ENCODE measurements around the gene CBX8.

DNA sequence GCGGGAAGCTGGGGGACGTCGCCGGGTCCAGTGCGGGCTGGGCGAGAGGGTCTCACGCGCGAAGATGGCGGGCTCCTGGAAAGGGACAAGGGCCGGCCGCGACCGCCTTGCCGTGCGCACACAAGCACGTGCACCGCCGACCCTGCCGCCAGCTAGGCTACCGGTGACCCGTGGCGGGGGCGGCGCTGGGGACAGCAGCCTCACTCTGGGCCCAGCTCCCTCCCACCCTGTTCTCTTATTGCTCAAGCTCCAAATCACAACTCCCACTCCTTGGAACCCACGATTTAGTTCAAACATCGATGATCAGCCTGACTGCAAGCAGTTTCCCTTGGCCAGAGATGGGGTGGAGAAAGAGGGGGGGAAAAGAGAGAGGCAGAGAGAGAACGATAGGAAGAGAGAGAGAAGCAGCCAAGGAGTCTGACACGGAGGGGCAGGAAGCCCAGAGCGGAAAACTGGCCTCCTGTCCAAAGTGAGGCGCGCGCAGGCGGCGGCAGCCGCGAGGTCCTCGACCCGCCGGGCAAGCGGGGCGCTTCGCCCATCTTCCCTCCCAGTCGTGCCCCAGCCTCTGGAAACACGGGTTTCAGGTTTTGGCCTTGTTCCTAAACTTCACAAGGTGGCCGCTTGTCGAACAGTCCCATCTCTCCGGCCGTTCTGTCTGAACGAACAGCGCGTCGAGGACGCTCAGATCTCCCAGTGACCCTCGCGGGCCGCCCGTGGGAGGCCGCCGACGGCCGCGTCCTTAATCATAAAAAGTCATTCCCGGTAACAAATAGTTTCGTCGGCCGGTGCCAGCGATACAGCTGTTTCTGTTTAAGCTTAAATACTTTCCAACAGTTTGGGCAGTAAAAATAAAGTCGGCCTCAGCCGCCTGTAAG lies 1.7 kb upstream of the CBX8 start:
- TF ChIP-seq, protein P1, sequence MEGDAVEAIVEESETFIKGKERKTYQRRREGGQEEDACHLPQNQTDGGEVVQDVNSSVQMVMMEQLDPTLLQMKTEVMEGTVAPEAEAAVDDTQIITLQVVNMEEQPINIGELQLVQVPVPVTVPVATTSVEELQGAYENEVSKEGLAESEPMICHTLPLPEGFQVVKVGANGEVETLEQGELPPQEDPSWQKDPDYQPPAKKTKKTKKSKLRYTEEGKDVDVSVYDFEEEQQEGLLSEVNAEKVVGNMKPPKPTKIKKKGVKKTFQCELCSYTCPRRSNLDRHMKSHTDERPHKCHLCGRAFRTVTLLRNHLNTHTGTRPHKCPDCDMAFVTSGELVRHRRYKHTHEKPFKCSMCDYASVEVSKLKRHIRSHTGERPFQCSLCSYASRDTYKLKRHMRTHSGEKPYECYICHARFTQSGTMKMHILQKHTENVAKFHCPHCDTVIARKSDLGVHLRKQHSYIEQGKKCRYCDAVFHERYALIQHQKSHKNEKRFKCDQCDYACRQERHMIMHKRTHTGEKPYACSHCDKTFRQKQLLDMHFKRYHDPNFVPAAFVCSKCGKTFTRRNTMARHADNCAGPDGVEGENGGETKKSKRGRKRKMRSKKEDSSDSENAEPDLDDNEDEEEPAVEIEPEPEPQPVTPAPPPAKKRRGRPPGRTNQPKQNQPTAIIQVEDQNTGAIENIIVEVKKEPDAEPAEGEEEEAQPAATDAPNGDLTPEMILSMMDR (IDR thresholded peaks at IDR 0.05), result no peak
- no peak for TF ChIP-seq POLR2A (IDR thresholded peaks at IDR 0.05)

Measured in body of pancreas (tissue), 4 donors.